ENCODE measurements around the gene ERP29.

Gene ERP29

GRCh38 chr12:112066566-112066965 is 53.3 kb downstream of the ERP29 start:
- no peak for DNase-seq (ENCODE audit: low read depth)
- TF ChIP-seq CTCF (IDR thresholded peaks at IDR 0.05; ENCODE audit: low read depth, low read length, missing control alignments), result no peak
- no peak overlapping the region for H3K4me3 ChIP-seq (ENCODE audit: low read depth, low read length)
- in situ Hi-C loops (cut with HindIII; ENCODE audit: low sequenced_read_pairs), result no loop called here

Measured in astrocyte of the cerebellum (primary cell).